ENCODE data around the gene ARL5C.

Gene ARL5C

DNA sequence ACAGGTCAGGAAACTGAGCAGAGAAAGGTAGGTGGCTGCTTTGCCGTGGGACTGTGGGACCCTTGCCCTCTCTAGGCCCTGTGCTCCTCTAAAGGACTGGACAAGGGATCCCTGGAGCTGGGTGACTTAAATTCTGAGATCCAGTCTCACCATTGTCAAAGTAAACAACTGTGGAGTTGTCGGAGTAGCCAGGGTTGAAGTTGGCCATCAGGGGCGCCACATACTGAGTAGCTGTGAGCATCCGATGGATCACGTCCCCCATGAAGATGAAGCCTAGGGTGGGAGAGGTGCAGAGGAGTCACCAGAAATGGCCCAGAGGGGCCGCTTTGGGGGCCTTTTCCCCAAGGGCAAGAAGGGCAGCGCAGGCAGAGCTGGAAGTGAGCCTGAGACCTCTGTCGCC is 58.0 kb downstream of the ARL5C start:
- DNase-seq (ENCODE audit: low spot score): no peak

DNA sequence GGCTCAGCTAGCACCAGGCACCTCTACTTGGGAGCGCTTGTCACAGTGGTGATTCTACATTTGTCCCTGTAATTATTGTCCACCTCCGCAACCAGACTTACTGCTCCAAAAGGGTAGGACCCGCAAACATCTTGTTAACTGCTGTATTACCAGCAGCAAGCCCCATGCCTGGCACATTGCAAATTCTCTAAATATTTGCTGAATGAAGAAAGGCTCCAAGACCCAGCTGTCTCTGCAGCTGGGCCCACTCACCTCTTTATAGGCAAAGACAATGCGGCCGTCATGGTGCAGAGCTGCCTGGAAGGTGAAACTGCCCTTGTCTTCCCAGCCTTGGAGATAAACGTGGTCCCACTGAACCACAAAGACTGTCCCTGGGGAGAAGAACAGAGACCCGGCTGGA is 58.8 kb downstream of the ARL5C start:
- no peak for DNase-seq (ENCODE audit: low spot score)

Data from AG20443 (cell line).